Measurements from ENCODE around the gene HSDL2. TPM values are rescaled to one million over a fixed set of nuclear protein-coding genes. Genes with fewer than 3 reads are reported as not detected.

Gene HSDL2
- total RNA-seq, 1 experiment from 2014 or later: 24.4 TPM

GRCh38 chr9:112505086-112505485 is 125.2 kb downstream of the HSDL2 start:
- BruUV-seq (replicated peaks): no TSS peak
- intact Hi-C loops (cut with micrococcal nuclease; ENCODE audit: unreplicated experiment): no loop called here
- no peak for DNase-seq
- Mint-ChIP-seq H3K27me3 (ENCODE audit: unreplicated experiment) (no peaks in the 10 kb centered on the region), H3K4me3 (ENCODE audit: low read depth, unreplicated experiment) (no peak overlapping the region), H3K36me3 (ENCODE audit: insufficient read depth, unreplicated experiment) (no peaks in the 10 kb centered on the region), H3K27ac (ENCODE audit: unreplicated experiment) (no peak overlapping the region), H3K4me1 (ENCODE audit: low read depth, unreplicated experiment) (peaks cover 17% of the 10 kb centered on the region), H3K9me3 (ENCODE audit: low read depth, unreplicated experiment) (no peaks in the 10 kb centered on the region)
- no peak for TF ChIP-seq CTCF (IDR thresholded peaks at IDR 0.05; ENCODE audit: unreplicated experiment)
- CTCF ChIA-PET: no interaction called here

GRCh38 chr9:112505607-112506006 is 125.7 kb downstream of the HSDL2 start:
- TF ChIP-seq CTCF (IDR thresholded peaks at IDR 0.05; ENCODE audit: unreplicated experiment): no peak
- intact Hi-C loops (cut with micrococcal nuclease; ENCODE audit: unreplicated experiment): no loop called here
- CTCF ChIA-PET: no interaction called here
- no peaks in the 10 kb centered on the region for H3K27me3 Mint-ChIP-seq (ENCODE audit: unreplicated experiment)
- no peak for DNase-seq
- no peaks in the 10 kb centered on the region for H3K36me3 Mint-ChIP-seq (ENCODE audit: insufficient read depth, unreplicated experiment)
- peaks cover 17% of the 10 kb centered on the region for H3K4me1 Mint-ChIP-seq (ENCODE audit: low read depth, unreplicated experiment)
- no peak overlapping the region for H3K27ac Mint-ChIP-seq (ENCODE audit: unreplicated experiment)
- BruUV-seq (replicated peaks): no TSS peak
- no peak overlapping the region for H3K4me3 Mint-ChIP-seq (ENCODE audit: low read depth, unreplicated experiment)
- H3K9me3 Mint-ChIP-seq (ENCODE audit: low read depth, unreplicated experiment): no peaks in the 10 kb centered on the region

- Mint-ChIP-seq H3K9me3 (ENCODE audit: low read depth, unreplicated experiment) (no peaks in the 10 kb centered on the region), H3K4me1 (ENCODE audit: low read depth, unreplicated experiment) (peaks cover 11% of the 10 kb centered on the region), H3K27me3 (ENCODE audit: unreplicated experiment) (no peaks in the 10 kb centered on the region), H3K36me3 (ENCODE audit: insufficient read depth, unreplicated experiment) (no peaks in the 10 kb centered on the region), H3K27ac (ENCODE audit: unreplicated experiment) (no peak overlapping the region), H3K4me3 (ENCODE audit: low read depth, unreplicated experiment) (no peak overlapping the region)
- TF ChIP-seq CTCF (IDR thresholded peaks at IDR 0.05; ENCODE audit: unreplicated experiment): no peak
- DNase-seq: no peak
- CTCF ChIA-PET: no interaction called here
- intact Hi-C loops (cut with micrococcal nuclease; ENCODE audit: unreplicated experiment): no loop called here
- BruUV-seq (replicated peaks): no TSS peak
Observed at GRCh38 chr9:112506571-112506970, 126.7 kb downstream of the HSDL2 start.

- TF ChIP-seq CTCF (IDR thresholded peaks at IDR 0.05; ENCODE audit: unreplicated experiment): no peak
- H3K4me1 Mint-ChIP-seq (ENCODE audit: low read depth, unreplicated experiment): peaks cover 9% of the 10 kb centered on the region
- CTCF ChIA-PET: no interaction called here
- DNase-seq: no peak
- no peaks in the 10 kb centered on the region for H3K9me3 Mint-ChIP-seq (ENCODE audit: low read depth, unreplicated experiment)
- H3K4me3 Mint-ChIP-seq (ENCODE audit: low read depth, unreplicated experiment): no peak overlapping the region
- H3K36me3 Mint-ChIP-seq (ENCODE audit: insufficient read depth, unreplicated experiment): no peaks in the 10 kb centered on the region
- H3K27me3 Mint-ChIP-seq (ENCODE audit: unreplicated experiment): no peaks in the 10 kb centered on the region
- intact Hi-C loops (cut with micrococcal nuclease; ENCODE audit: unreplicated experiment): no loop called here
- no peak overlapping the region for H3K27ac Mint-ChIP-seq (ENCODE audit: unreplicated experiment)
- no TSS peak for BruUV-seq (replicated peaks)
Observed at GRCh38 chr9:112507001-112507680, 127.2 kb downstream of the HSDL2 start.
